Right cardiac atrium (tissue), 5 donors: ENCODE data around the gene MYOM3. TPM values are rescaled to one million over a fixed set of nuclear protein-coding genes. Genes with fewer than 3 reads are reported as not detected.

Experiments
- ATAC-seq, 2 donors: fragments of 200-7000 bp; cut with Tn5 transposase; one replicate each; pipeline versions ENCODE4 v1.8.0 to v1.9.1; 2020; ENCODE audit warnings: moderate library complexity in 2 of 2, mild to moderate bottlenecking in 1 of 2
- DNase-seq, 3 donors: peaks; one replicate each; pipeline ENCODE4 v3.0.0-alpha.2; 2020
- H3K27ac ChIP-seq: one replicate; pipeline ENCODE4 v1.5.1; 2013; ENCODE audit warnings: mild to moderate bottlenecking, low read length, control low read depth, moderate library complexity
- H3K27me3 ChIP-seq: one replicate; pipeline ENCODE4 v1.6.1; 2013; ENCODE audit not compliant: control insufficient read depth, insufficient read depth
- H3K4me1 ChIP-seq: one replicate; pipeline ENCODE4 v1.6.1; 2013; ENCODE audit warnings: low read length; ENCODE audit not compliant: control insufficient read depth, insufficient read depth
- H3K4me3 ChIP-seq: one replicate; pipeline ENCODE4 v1.5.1; 2013; ENCODE audit warnings: low read length, control low read depth
- H3K9me3 ChIP-seq: one replicate; pipeline ENCODE4 v1.6.1; 2013; ENCODE audit warnings: low read length; ENCODE audit not compliant: control insufficient read depth
- WGBS: extraction: QIAGEN DNeasy Blood & Tissue Kit; methylation state at CpG from one replicate; pipeline ENCODE4 v1.1.7; 2013; 5-methylcytosine and 5-hydroxymethylcytosine counted together
- intact Hi-C, 4 donors: fragments of 100-400 bp; cut with DNase I; formaldehyde crosslinking; loops; one replicate each; pipeline versions ENCODE4 v1.11.0 to v1.14.0; 2022 to 2023
- polyA plus RNA-seq: library from polyadenylated mRNA; stranded (reverse); fragments of 200-250 nt; gene quantifications from one replicate; pipeline ENCODE4 v1.2.3, GENCODE V29; 2013
- total RNA-seq, 4 donors: library from RNA; stranded (reverse); fragmentation: NEBNext Ultra II Directional; extraction: Animal tissue kit (Norgen Biotek cat#: 25700); gene quantifications; one replicate each; pipeline ENCODE4 v1.2.1, GENCODE V29; 2021
- donor health status: healthy with polysubstance abuse.
- donor health status: DM: no; HTN: yes; CAD: no.
- donor health status: DM: no; HTN: no; CAD: no.
- donor health status: DM: no; HTN: yes; CAD: no; lungs with severe emphysema.
- donor health status: DM: yes; HTN: yes; CAD: no.

The MYOM3 gene
- total and polyA plus RNA-seq, 5 donors: 202 to 292 (median 258) TPM

DNA sequence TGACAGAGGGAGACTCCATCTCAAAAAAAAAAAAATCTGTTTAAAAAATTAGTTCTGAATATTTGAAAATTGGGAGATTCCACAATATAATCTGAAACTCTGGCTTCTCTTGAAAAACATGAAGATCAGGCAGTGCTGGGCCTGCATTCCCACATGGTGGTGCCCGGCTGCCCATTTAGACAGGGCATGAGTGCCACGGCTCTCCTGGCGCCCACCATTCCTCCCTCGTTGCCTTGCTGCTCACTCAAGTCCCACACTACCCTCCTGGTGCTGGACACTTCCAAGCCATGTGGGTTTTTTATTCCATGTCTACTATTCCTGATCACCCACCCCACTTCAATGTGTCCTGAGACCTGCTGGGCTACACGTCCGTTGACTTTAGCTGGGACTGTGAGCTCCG, 10.8 kb upstream of the MYOM3 start:
- no peak for ATAC-seq
- Histone ChIP-seq H3K27me3 (no peaks in the 10 kb centered on the region), H3K4me3 (no peak overlapping the region), H3K27ac (no peak overlapping the region), H3K9me3 (no peaks in the 10 kb centered on the region), H3K4me1 (no peaks in the 10 kb centered on the region)
- intact Hi-C loops: no loop called here
- DNase-seq: no peak
- WGBS: 93% methylated on average over 7 of the region's 7 CpGs

- no peak for DNase-seq
- H3K4me3 ChIP-seq: no peak overlapping the region
- no peaks in the 10 kb centered on the region for H3K4me1 ChIP-seq
- H3K27ac ChIP-seq: no peak overlapping the region
- no peaks in the 10 kb centered on the region for H3K27me3 ChIP-seq
- intact Hi-C loops: no loop called here
- ATAC-seq: no peak
- no peaks in the 10 kb centered on the region for H3K9me3 ChIP-seq
- WGBS: 87% methylated on average over 14 of the region's 14 CpGs
Measured at GRCh38 chr1:24121406-24121805, 9.5 kb upstream of the MYOM3 start.

- Histone ChIP-seq H3K27me3 (no peaks in the 10 kb centered on the region), H3K27ac (peak overlapping the region; percentile 61), H3K4me1 (no peaks in the 10 kb centered on the region), H3K9me3 (no peaks in the 10 kb centered on the region), H3K4me3 (no peak overlapping the region)
- WGBS: 69% methylated on average over 3 of the region's 3 CpGs
- ATAC-seq (no peak), DNase-seq (no peak)
- intact Hi-C loops: no loop called here
Measured at GRCh38 chr1:24120965-24121364, 9.0 kb upstream of the MYOM3 start.

DNA sequence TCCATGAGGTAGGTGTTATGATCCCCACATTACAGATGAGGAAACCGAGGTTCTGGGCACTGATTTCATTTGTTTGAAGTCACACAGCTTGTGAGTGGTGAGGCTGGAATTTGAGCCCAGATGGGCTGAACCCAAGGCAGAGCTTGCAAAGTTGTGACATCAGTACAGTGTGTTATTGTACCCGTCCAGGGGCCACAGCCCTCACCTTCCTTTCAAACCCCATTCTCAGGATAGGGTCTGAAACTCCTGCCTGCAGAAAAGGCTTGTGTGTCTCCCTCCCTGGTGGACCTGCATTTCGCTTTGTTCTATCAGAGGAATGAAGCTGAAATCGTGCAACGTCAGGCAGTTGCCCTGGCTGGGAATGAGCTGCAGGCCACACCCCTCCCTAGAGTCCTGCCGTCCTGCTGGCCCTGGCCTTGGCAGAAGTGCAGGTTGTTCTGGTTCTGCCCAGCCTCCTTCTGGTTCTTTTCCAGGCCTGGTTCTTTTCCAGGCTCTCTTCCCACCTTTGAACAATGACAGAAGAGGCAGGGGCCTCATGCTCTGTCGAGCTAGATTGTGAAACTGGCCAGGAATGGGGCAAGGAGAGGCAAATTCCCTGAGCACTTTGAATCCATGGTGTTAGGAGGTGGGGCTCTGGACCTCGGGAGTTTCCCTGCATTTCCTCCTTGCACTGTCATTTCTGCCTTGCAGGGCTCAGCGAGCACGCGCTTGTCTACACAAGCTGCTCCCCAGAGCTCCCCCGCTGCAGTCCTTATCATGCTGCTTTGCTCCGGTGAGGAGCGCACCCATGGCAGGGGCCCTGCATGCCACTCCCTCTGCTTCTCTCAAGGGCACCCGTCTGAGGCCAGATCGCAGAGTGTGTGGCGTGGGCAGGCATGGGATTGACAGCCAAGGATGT, 8.2 kb upstream of the MYOM3 start:
- ATAC-seq (peak; percentile 78 to 80), DNase-seq (peak; percentile 52 to 81 (median 80))
- intact Hi-C loops: no loop called here
- WGBS: 22% methylated on average over 17 of the region's 17 CpGs
- peak overlapping the region; percentile 61 for H3K27ac ChIP-seq
- H3K4me1 ChIP-seq: no peaks in the 10 kb centered on the region
- no peaks in the 10 kb centered on the region for H3K9me3 ChIP-seq
- H3K4me3 ChIP-seq: no peak overlapping the region
- H3K27me3 ChIP-seq: no peaks in the 10 kb centered on the region

DNA sequence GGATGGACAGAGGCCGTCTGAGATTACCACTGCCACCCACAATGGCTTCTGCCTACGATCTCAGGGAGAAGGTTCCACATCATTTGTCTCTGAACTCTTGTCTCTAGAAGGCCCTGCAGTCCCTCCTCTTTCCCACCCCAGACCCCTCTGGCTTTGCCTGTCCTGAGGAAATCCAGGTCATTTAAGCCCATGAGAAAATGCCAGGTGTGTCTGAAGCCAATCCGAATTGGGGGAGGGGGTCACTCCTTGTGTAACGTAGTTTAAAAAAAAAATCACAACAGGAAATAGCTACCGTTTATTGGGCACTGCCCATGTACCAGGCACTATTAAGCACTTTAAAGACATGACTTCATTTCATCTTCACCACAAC, 7.5 kb upstream of the MYOM3 start:
- intact Hi-C loops: no loop called here
- Histone ChIP-seq H3K27ac (no peak overlapping the region), H3K9me3 (no peaks in the 10 kb centered on the region), H3K4me1 (no peaks in the 10 kb centered on the region), H3K27me3 (no peaks in the 10 kb centered on the region), H3K4me3 (no peak overlapping the region)
- DNase-seq (no peak), ATAC-seq (no peak)
- WGBS: 72% methylated on average over 5 of the region's 5 CpGs

DNA sequence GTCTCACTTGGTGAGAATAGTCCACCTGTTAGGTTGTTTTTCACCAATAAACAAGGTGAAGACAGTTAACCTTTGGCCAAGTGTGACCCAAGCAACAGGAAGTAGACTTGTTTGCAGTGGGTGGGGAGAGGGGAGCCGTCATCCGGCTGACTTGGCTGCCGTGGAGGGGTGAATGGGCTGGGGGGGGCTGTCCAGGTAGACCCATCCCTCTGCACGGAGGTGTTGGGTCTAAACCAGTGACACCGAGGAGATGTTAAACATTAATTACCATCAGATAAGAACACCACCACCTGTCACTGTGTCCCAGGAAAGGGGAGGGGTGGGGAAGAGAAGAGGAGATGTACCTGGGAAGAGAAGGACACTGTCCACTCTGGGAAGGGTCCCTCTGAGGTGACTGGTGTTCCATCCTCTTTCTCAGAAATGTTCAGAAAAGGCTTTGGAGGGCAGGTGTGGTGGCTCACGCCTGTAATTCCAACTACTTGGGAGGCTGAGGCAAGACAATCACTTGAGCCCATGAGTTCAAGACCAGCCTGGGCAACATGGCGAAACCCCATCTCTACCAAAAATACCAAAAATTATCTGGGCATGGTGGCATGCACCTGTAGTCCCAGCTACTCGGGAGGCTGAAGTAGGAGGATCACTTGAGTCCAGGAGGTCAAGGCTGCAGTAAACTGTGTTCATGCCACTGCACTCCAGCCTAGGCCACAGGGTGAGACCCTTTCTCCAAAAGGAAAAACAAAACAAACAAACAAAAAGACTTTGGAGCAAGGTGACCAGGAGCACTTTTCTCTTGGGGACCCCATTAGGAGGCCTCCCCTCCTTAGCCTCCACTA, 6.7 kb upstream of the MYOM3 start:
- no peaks in the 10 kb centered on the region for H3K27me3 ChIP-seq
- 76% methylated on average over 8 of the region's 8 CpGs for WGBS
- H3K4me1 ChIP-seq: no peaks in the 10 kb centered on the region
- no peak for ATAC-seq
- intact Hi-C loops: no loop called here
- DNase-seq: no peak
- H3K4me3 ChIP-seq: no peak overlapping the region
- no peak overlapping the region for H3K27ac ChIP-seq
- H3K9me3 ChIP-seq: no peaks in the 10 kb centered on the region

DNA sequence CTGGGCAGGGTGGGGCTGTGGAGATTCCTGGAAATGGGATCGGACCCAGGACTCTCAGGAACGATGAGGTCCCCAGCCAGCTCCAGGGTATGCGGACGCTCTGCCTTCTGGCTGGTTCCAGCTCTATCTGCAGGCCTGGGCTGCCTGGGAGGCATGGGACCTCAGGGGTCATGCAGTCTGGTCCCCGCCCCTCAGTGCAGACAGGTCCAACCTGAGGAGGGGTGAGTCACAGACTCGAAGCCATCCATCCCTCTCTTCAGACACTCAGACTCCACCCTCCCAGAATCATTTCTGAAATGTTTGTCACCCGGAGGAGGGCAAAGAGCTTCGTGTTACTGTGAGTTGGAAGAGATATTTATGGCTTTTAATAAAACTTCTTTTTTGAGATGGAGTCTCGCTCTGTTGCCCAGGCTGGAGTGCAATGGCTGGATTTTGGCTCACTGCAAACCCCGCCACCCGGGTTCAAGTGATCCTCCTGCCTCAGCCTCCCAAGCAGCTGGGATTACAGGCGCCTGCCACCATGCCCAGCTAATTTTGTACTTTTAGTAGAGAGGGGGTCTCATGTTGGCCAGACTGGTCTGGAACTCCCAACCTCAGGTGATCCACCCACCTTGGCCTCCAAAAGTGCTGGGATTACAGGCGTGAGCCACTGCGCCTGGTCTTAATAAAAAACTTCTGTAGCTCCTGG, 5.9 kb upstream of the MYOM3 start:
- DNase-seq (peak in 1 of 3 donors; percentile 43), ATAC-seq (no peak)
- Histone ChIP-seq H3K27ac (no peak overlapping the region), H3K9me3 (no peaks in the 10 kb centered on the region), H3K27me3 (no peaks in the 10 kb centered on the region), H3K4me3 (no peak overlapping the region), H3K4me1 (no peaks in the 10 kb centered on the region)
- 81% methylated on average over 14 of the region's 14 CpGs for WGBS
- intact Hi-C loops: no loop called here

DNA sequence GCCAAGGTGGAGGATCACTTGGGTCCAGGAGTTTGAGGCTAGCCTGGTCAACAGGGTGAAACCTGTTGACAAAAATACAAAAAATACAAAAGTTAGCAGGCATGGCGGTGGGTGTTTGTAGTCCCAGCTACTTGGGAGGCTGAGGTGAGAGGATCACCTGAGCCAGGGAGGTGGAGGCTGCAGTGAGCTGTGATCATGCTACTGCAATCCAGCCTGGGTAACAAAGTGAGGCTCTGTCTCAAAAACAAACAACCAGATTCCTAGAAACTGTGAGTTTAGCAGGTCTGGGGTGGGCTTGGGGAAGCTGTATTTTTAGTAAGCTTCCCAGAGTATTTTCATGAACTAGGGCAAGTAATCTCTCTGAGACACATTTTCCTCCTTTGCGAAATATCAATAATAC, 5.2 kb upstream of the MYOM3 start:
- intact Hi-C loops: no loop called here
- Histone ChIP-seq H3K27me3 (no peaks in the 10 kb centered on the region), H3K27ac (no peak overlapping the region), H3K4me3 (no peak overlapping the region), H3K9me3 (no peaks in the 10 kb centered on the region), H3K4me1 (no peaks in the 10 kb centered on the region)
- no peak for ATAC-seq
- WGBS: 97% methylated on average over 2 of the region's 2 CpGs
- DNase-seq: no peak

- intact Hi-C loops: loop anchor here in 3 of 4 donors (5.0 kb wide), 1 partner anchor 42 kb away; no protein-coding TSS in a partner anchor
- H3K27me3 ChIP-seq: no peaks in the 10 kb centered on the region
- no peak overlapping the region for H3K4me3 ChIP-seq
- 92% methylated on average over 6 of the region's 6 CpGs for WGBS
- ATAC-seq: no peak
- H3K9me3 ChIP-seq: no peaks in the 10 kb centered on the region
- H3K27ac ChIP-seq: no peak overlapping the region
- peaks cover 2% of the 10 kb centered on the region for H3K4me1 ChIP-seq
- DNase-seq: no peak
Measured at GRCh38 chr1:24114753-24115152, 2.8 kb upstream of the MYOM3 start.

DNA sequence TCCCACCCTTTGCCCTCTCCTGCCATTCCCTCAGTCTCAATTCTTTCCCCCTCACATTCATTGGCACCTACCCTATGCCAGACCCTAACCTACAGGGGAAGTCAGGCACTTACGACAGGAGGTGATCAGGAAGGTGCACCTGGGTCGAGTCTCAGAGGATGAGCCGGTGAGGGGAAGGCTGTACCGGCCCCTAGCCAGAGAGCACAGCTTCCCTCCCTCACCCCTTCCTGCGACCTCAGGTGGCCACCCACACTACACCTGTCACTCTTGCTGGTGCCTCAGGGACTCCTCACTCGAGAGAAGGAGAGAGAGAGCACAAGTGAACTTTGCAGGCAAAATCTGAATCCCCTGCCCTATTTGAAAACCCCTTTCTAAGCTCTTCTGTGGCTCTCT, 1.7 kb upstream of the MYOM3 start:
- Histone ChIP-seq H3K27me3 (no peaks in the 10 kb centered on the region), H3K4me1 (peaks cover 2% of the 10 kb centered on the region), H3K9me3 (no peaks in the 10 kb centered on the region), H3K4me3 (no peak overlapping the region), H3K27ac (no peak overlapping the region)
- WGBS: 75% methylated on average over 6 of the region's 6 CpGs
- intact Hi-C loops: loop anchor here in 3 of 4 donors (5.0 kb wide), 1 partner anchor 41 kb away; no protein-coding TSS in a partner anchor
- DNase-seq (peak in 1 of 3 donors; percentile 53), ATAC-seq (no peak)
